H9 (cell line): ENCODE measurements around the gene ASPSCR1. TPM values are rescaled to one million over a fixed set of nuclear protein-coding genes. Genes with fewer than 3 reads are reported as not detected.

Experiments
- DNase-seq: peaks from one replicate; pipeline ENCODE4 v3.0.0-alpha.2; 2017
- H2AFZ ChIP-seq: one replicate; pipeline ENCODE4 v1.6.1; 2013; ENCODE audit warnings: mild to moderate bottlenecking, low read length, control low read depth, moderate library complexity
- H2AK5ac ChIP-seq: 2 replicates; pipeline ENCODE4 v1.6.1; 2013; ENCODE audit warnings: low read length, control low read depth, mixed read lengths; ENCODE audit not compliant: insufficient read length
- H2BK120ac ChIP-seq: one replicate; pipeline ENCODE4 v1.6.1; 2013; ENCODE audit warnings: low read depth, mild to moderate bottlenecking, low read length, control low read depth, inconsistent platforms; ENCODE audit not compliant: poor library complexity, severe bottlenecking
- H2BK12ac ChIP-seq: 2 replicates; pipeline ENCODE4 v1.6.1; 2013; ENCODE audit warnings: low read length, control low read depth, mixed read lengths, low read depth; ENCODE audit not compliant: insufficient read length
- H2BK15ac ChIP-seq: 2 replicates; pipeline ENCODE4 v1.6.1; 2013; ENCODE audit warnings: low read depth, low read length, control low read depth
- H2BK20ac ChIP-seq: one replicate; pipeline ENCODE4 v1.6.1; 2013; ENCODE audit warnings: low read depth, mild to moderate bottlenecking, low read length, control low read depth, inconsistent platforms; ENCODE audit not compliant: poor library complexity, severe bottlenecking
- H2BK5ac ChIP-seq: 2 replicates; pipeline ENCODE4 v1.6.1; 2013; ENCODE audit warnings: low read length, control low read depth, mixed read lengths; ENCODE audit not compliant: insufficient read length
- H3K14ac ChIP-seq: 2 replicates; pipeline ENCODE4 v1.6.1; 2013; ENCODE audit warnings: low read length, control low read depth; ENCODE audit not compliant: insufficient read depth
- H3K18ac ChIP-seq: 2 replicates; pipeline ENCODE4 v1.6.1; 2013; ENCODE audit warnings: low read depth, mild to moderate bottlenecking, mixed read lengths, low read length, control low read depth; ENCODE audit not compliant: insufficient read length
- H3K23ac ChIP-seq: 2 replicates; pipeline ENCODE4 v1.6.1; 2013; ENCODE audit warnings: low read length, control low read depth, mixed read lengths, low read depth; ENCODE audit not compliant: insufficient read length
- H3K23me2 ChIP-seq: 2 replicates; pipeline ENCODE4 v1.6.1; 2013; ENCODE audit warnings: low read depth, mild to moderate bottlenecking, mixed read lengths, low read length, control low read depth; ENCODE audit not compliant: insufficient read length, poor library complexity, severe bottlenecking
- H3K27ac ChIP-seq: 2 replicates; pipeline ENCODE4 v1.5.1; 2013; ENCODE audit warnings: low read length, control low read depth, mixed read lengths, low read depth; ENCODE audit not compliant: insufficient read length
- H3K27me3 ChIP-seq: 2 replicates; pipeline ENCODE4 v1.6.1; 2013; ENCODE audit warnings: low read length, control low read depth, inconsistent platforms; ENCODE audit not compliant: insufficient read depth
- H3K4ac ChIP-seq: 2 replicates; pipeline ENCODE4 v1.6.1; 2013; ENCODE audit warnings: low read depth, mild to moderate bottlenecking, control low read depth, inconsistent platforms, low read length, moderate library complexity
- H3K4me1 ChIP-seq: 2 replicates; pipeline ENCODE4 v1.6.1; 2013; ENCODE audit warnings: low read length, control low read depth, inconsistent platforms; ENCODE audit not compliant: insufficient read depth
- H3K4me2 ChIP-seq: 2 replicates; pipeline ENCODE4 v1.6.1; 2013; ENCODE audit warnings: low read length, control low read depth, mixed read lengths; ENCODE audit not compliant: insufficient read length, insufficient read depth
- H3K56ac ChIP-seq: 2 replicates; pipeline ENCODE4 v1.6.1; 2013; ENCODE audit warnings: low read depth, mild to moderate bottlenecking, mixed read lengths, low read length, control low read depth; ENCODE audit not compliant: insufficient read length
- H3K79me1 ChIP-seq: 2 replicates; pipeline ENCODE4 v1.6.1; 2013; ENCODE audit warnings: low read depth, mild to moderate bottlenecking, moderate library complexity, low read length, control low read depth, inconsistent platforms; ENCODE audit not compliant: insufficient read depth, poor library complexity, severe bottlenecking
- H3K79me2 ChIP-seq: 2 replicates; pipeline ENCODE4 v1.6.1; 2013; ENCODE audit warnings: low read length, control low read depth, inconsistent platforms; ENCODE audit not compliant: insufficient read depth
- H3K9ac ChIP-seq: 2 replicates; pipeline ENCODE4 v1.6.1; 2013; ENCODE audit warnings: low read length, control low read depth, mixed read lengths; ENCODE audit not compliant: insufficient read length; ENCODE audit errors: extremely low read depth
- H3K9me3 ChIP-seq: one replicate; pipeline ENCODE4 v1.6.1; 2013; ENCODE audit warnings: low read depth, low read length, inconsistent platforms; ENCODE audit not compliant: control insufficient read depth
- H3T11ph ChIP-seq: one replicate; pipeline ENCODE4 v1.6.1; 2013; ENCODE audit warnings: mild to moderate bottlenecking, low read length, control low read depth, inconsistent platforms
- H4K20me1 ChIP-seq: one replicate; pipeline ENCODE4 v1.6.1; 2013; ENCODE audit not compliant: control insufficient read depth, insufficient read length, insufficient read depth
- H4K5ac ChIP-seq: 2 replicates; pipeline ENCODE4 v1.6.1; 2013; ENCODE audit warnings: low read depth, mild to moderate bottlenecking, mixed read lengths, low read length, control low read depth; ENCODE audit not compliant: insufficient read length
- H4K8ac ChIP-seq: replicated peaks from 2 replicates; pipeline ENCODE4 v1.6.1; 2013; ENCODE audit warnings: low read length, control low read depth, mixed read lengths, low read depth; ENCODE audit not compliant: insufficient read length
- H4K91ac ChIP-seq: 2 replicates; pipeline ENCODE4 v1.6.1; 2013; ENCODE audit warnings: low read depth, mild to moderate bottlenecking, moderate library complexity, mixed read lengths, low read length, control low read depth; ENCODE audit not compliant: insufficient read length
- H3K27ac Mint-ChIP-seq, 3 experiments: 2 replicates in 2 of 3; 3 replicates in 1 of 3; pipeline ENCODE4 v1.8.0; 2020 to 2021; ENCODE audit warnings: mixed read lengths in 3 of 3, mild to moderate bottlenecking in 1 of 3, moderate library complexity in 1 of 3
- H3K27me3 Mint-ChIP-seq: 2 replicates; pipeline ENCODE4 v1.8.0; 2021; ENCODE audit warnings: low read depth, mild to moderate bottlenecking, moderate library complexity, mixed read lengths
- H3K36me3 Mint-ChIP-seq, 3 experiments: 2 replicates in 2 of 3; 3 replicates in 1 of 3; pipeline ENCODE4 v1.8.0; 2020 to 2021; ENCODE audit warnings: low read depth in 3 of 3, mixed read lengths in 3 of 3; ENCODE audit not compliant: insufficient read depth in 1 of 3
- H3K4me1 Mint-ChIP-seq, 2 experiments: 2 replicates each; pipeline ENCODE4 v1.8.0; 2020; ENCODE audit warnings: mixed read lengths in 2 of 2
- H3K4me3 Mint-ChIP-seq, 2 experiments: 2 replicates in 1 of 2; 3 replicates in 1 of 2; pipeline ENCODE4 v1.8.0; 2020 to 2021; ENCODE audit warnings: mild to moderate bottlenecking in 2 of 2, mixed read lengths in 2 of 2, moderate library complexity in 1 of 2
- H3K9me3 Mint-ChIP-seq, 2 experiments: 2 replicates in 1 of 2; 3 replicates in 1 of 2; pipeline ENCODE4 v1.8.0; 2020; ENCODE audit warnings: mild to moderate bottlenecking in 2 of 2, mixed read lengths in 2 of 2, moderate library complexity in 1 of 2
- WGBS: extraction: QIAGEN DNeasy Blood & Tissue Kit; methylation state at CpG from one replicate; pipeline ENCODE4 v1.1.7; 2013; ENCODE audit warnings: missing lambda C conversion rate, low lambda C conversion rate, mixed read lengths; ENCODE audit not compliant: insufficient read length; ENCODE audit errors: extremely low coverage; 5-methylcytosine and 5-hydroxymethylcytosine counted together
- total RNA-seq: library from RNA; stranded (reverse); gene quantifications from 2 replicates; pipeline ENCODE4 v1.2.1, GENCODE V29; 2021
- TF ChIP-seq, protein P1 (sequence below): fragments of 200-600 bp; sonication (generic); conservative IDR thresholded peaks from 3 replicates; pipeline ENCODE4 v1.8.0; 2021; ENCODE audit warnings: antibody characterized with exemption, mild to moderate bottlenecking

The ASPSCR1 gene
- total RNA-seq, 1 experiment from 2014 or later: 50.9 TPM

DNA sequence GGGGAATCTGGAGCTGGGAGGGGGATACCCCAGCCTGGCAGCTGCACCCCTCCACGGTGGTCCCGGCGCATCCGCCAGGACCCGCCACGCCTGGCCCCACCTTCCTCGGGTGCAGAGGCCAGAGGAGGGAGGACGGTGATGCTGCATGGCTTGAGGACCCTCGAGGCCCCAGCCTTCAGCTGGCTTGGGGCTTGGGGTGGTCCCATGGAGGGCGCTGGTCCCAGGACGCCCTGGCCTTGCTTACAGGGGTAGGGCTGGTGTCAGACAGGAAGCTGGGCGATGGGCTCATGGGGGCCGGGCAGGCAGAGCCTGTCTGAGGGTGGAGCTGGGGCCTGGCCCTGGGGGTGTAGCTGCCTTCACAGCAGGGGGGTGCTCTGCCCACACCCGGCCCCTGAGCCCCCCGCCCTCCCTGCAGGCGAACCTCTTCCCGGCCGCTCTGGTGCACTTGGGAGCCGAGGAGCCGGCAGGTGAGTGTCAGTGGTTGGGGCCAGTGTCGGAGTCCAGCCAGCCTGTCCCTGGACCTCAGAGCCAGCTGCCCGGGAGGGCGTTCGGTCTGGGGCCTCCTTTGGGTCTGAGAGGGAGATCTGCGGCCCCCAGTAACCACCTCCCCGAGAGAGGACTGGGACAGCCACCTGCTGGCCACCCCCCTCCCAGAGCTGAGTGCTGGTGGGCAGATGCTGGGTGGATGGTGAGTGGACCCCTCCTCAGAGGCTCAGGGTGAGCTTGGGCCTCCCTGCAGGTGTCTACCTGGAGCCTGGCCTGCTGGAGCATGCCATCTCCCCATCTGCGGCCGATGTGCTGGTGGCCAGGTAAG is 38.8 kb downstream of the ASPSCR1 start:
- H2AFZ ChIP-seq: no peak overlapping the region
- H3K9ac ChIP-seq: no peak overlapping the region
- no peak overlapping the region for H2BK12ac ChIP-seq
- H4K20me1 ChIP-seq: no peaks in the 10 kb centered on the region
- WGBS: no CpG with 5 or more reads among the region's 28 CpGs
- Mint-ChIP-seq H3K4me1 (0 out of 4 replicates have a peak, but pooled peaks cover 0 to 5% of the 10 kb centered on the region in 2 experiments), H3K9me3 (no peaks in the 10 kb centered on the region), H3K27ac (no peak overlapping the region; a peak in 1 of 7 replicates), H3K36me3 (peaks cover 2 to 8% (median 3%) of the 10 kb centered on the region in 3 experiments; a peak in 4 of 7 replicates), H3K4me3 (no peak overlapping the region), H3K27me3 (no peaks in the 10 kb centered on the region)
- no peak overlapping the region for H4K5ac ChIP-seq
- no peak overlapping the region for H4K8ac ChIP-seq
- no peaks in the 10 kb centered on the region for H3K9me3 ChIP-seq
- H3K27ac ChIP-seq: no peak overlapping the region
- H3K56ac ChIP-seq: no peak overlapping the region
- H3K14ac ChIP-seq: no peak overlapping the region; the same call in 1 of the 2 replicates
- H3K79me1 ChIP-seq: no peaks in the 10 kb centered on the region
- no peaks in the 10 kb centered on the region for H3K79me2 ChIP-seq
- H4K91ac ChIP-seq: no peak overlapping the region
- H3K23ac ChIP-seq: no peak overlapping the region
- no peak overlapping the region for H2BK5ac ChIP-seq
- H2BK20ac ChIP-seq: no peak overlapping the region
- H2AK5ac ChIP-seq: no peak overlapping the region
- H3K4me1 ChIP-seq: no peaks in the 10 kb centered on the region
- H3K4me2 ChIP-seq: no peak overlapping the region
- TF ChIP-seq, protein P1, sequence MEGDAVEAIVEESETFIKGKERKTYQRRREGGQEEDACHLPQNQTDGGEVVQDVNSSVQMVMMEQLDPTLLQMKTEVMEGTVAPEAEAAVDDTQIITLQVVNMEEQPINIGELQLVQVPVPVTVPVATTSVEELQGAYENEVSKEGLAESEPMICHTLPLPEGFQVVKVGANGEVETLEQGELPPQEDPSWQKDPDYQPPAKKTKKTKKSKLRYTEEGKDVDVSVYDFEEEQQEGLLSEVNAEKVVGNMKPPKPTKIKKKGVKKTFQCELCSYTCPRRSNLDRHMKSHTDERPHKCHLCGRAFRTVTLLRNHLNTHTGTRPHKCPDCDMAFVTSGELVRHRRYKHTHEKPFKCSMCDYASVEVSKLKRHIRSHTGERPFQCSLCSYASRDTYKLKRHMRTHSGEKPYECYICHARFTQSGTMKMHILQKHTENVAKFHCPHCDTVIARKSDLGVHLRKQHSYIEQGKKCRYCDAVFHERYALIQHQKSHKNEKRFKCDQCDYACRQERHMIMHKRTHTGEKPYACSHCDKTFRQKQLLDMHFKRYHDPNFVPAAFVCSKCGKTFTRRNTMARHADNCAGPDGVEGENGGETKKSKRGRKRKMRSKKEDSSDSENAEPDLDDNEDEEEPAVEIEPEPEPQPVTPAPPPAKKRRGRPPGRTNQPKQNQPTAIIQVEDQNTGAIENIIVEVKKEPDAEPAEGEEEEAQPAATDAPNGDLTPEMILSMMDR: no peak
- DNase-seq: no peak
- no peaks in the 10 kb centered on the region for H3K27me3 ChIP-seq
- H3T11ph ChIP-seq: no peak overlapping the region
- no peak overlapping the region for H2BK15ac ChIP-seq
- no peaks in the 10 kb centered on the region for H3K23me2 ChIP-seq
- H3K18ac ChIP-seq: no peak overlapping the region
- no peak overlapping the region for H3K4ac ChIP-seq
- H2BK120ac ChIP-seq: no peak overlapping the region
